Fibroblast of peridontal ligament (primary cell): Measurements from ENCODE around the gene MORC3.
"Not testable (repeated sequence)": the region's sequence is repeated elsewhere in the genome, so short reads cannot be mapped to it uniquely, and the experiment has no call there.

ENCODE experiments used
- DNase-seq: peaks from one replicate; pipeline ENCODE4 v3.0.0-alpha.2; 2010; ENCODE audit errors: extremely low read depth

Gene MORC3

GRCh38 chr21:36319767-36320420 is at the start of gene MORC3:
Gene MORC3 (plus strand): TSS chr21:36320197. CDS start chr21:36320265, 68 bp downstream.
- peak; percentile 99 for DNase-seq

- not testable (repeated sequence) for DNase-seq
These were observed 49.0 kb upstream of the MORC3 start for GRCh38 chr21:36270786-36271695.

- DNase-seq: no peak
These were observed 45.9 kb upstream of the MORC3 start for GRCh38 chr21:36274128-36274527.

GRCh38 chr21:36282568-36283230 is 37.3 kb upstream of the MORC3 start:
- peak; percentile 51 for DNase-seq

- DNase-seq: not testable (repeated sequence)
These were observed 36.8 kb upstream of the MORC3 start for GRCh38 chr21:36283231-36283622.

GRCh38 chr21:36288651-36289243 is 31.2 kb upstream of the MORC3 start:
- DNase-seq: no peak

- DNase-seq: no peak
These were observed 28.5 kb upstream of the MORC3 start for GRCh38 chr21:36291509-36291908.

GRCh38 chr21:36297406-36297937 is 22.5 kb upstream of the MORC3 start:
- no peak for DNase-seq

GRCh38 chr21:36297938-36298572 is 21.9 kb upstream of the MORC3 start:
- DNase-seq: peak; percentile 23

- DNase-seq: no peak
These were observed 13.0 kb upstream of the MORC3 start for GRCh38 chr21:36306872-36307534.

GRCh38 chr21:36310016-36310415 is 10.0 kb upstream of the MORC3 start:
- DNase-seq: no peak

GRCh38 chr21:36313446-36313845 is 6.6 kb upstream of the MORC3 start:
- not testable (repeated sequence) for DNase-seq

GRCh38 chr21:36316045-36316444 is 4.0 kb upstream of the MORC3 start:
- DNase-seq: not testable (repeated sequence)

GRCh38 chr21:36316872-36317484 is 3.0 kb upstream of the MORC3 start:
- DNase-seq: no peak

GRCh38 chr21:36319406-36319766 is 611 bp upstream of the MORC3 start:
- not testable (repeated sequence) for DNase-seq

- peak; percentile 58 for DNase-seq
These were observed 676 bp downstream of the MORC3 start for GRCh38 chr21:36320421-36321324.

- DNase-seq: peak; percentile 32
These were observed 1.5 kb downstream of the MORC3 start for GRCh38 chr21:36321325-36322082.

- no peak for DNase-seq
These were observed 2.1 kb downstream of the MORC3 start for GRCh38 chr21:36322083-36322424.

GRCh38 chr21:36323032-36323431 is 3.0 kb downstream of the MORC3 start:
- peak; percentile 15 for DNase-seq
